MCF 10A (cell line): ENCODE data around the gene ALDH3B1. TPM values are rescaled to one million over a fixed set of nuclear protein-coding genes. Genes with fewer than 3 reads are reported as not detected.

Source experiments
- BruUV-seq: library from RNA; stranded (reverse); fragments of 400-500 nt; replicated peaks from 2 replicates; lab custom pipeline; 2021; lab: Mats Ljungman, UMichigan
- CTCF ChIA-PET: fragments of 300-600 bp; sonication (Branson Sonifier 250); formaldehyde crosslinking; extraction: SDS; loops from one replicate; lab custom pipeline; 2021; ENCODE audit warnings: antibody characterized with exemption, inconsistent platforms; lab: Yijun Ruan, JAX
- POLR2A ChIA-PET: fragments of 300-600, 350-650 bp; sonication (Branson Sonifier 250); formaldehyde crosslinking; extraction: SDS; loops from one replicate; lab custom pipeline; 2020; ENCODE audit warnings: antibody characterized with exemption, inconsistent platforms; lab: Yijun Ruan, JAX
- DNase-seq: peaks from one replicate; pipeline ENCODE4 v3.0.0-alpha.2; 2018; ENCODE audit not compliant: unreplicated experiment
- H3K27ac Mint-ChIP-seq: one replicate; pipeline ENCODE4 v1.8.0; 2022; ENCODE audit warnings: mild to moderate bottlenecking, low read depth, mixed read lengths; ENCODE audit not compliant: unreplicated experiment
- H3K27me3 Mint-ChIP-seq: one replicate; pipeline ENCODE4 v1.8.0; 2022; ENCODE audit warnings: mixed read lengths; ENCODE audit not compliant: insufficient read depth, unreplicated experiment
- H3K36me3 Mint-ChIP-seq: one replicate; pipeline ENCODE4 v1.8.0; 2022; ENCODE audit warnings: mild to moderate bottlenecking, moderate library complexity, mixed read lengths; ENCODE audit not compliant: insufficient read depth, unreplicated experiment
- H3K4me1 Mint-ChIP-seq: one replicate; pipeline ENCODE4 v1.8.0; 2022; ENCODE audit warnings: mixed read lengths; ENCODE audit not compliant: insufficient read depth, unreplicated experiment
- H3K4me3 Mint-ChIP-seq: one replicate; pipeline ENCODE4 v1.8.0; 2022; ENCODE audit warnings: mild to moderate bottlenecking, moderate library complexity, mixed read lengths; ENCODE audit not compliant: unreplicated experiment
- H3K9me3 Mint-ChIP-seq: one replicate; pipeline ENCODE4 v1.8.0; 2022; ENCODE audit warnings: mixed read lengths; ENCODE audit not compliant: unreplicated experiment
- CTCF ChIP-seq: fragments of 200-600 bp; IDR thresholded peaks from one replicate; pipeline ENCODE4 v1.8.0; 2022; ENCODE audit warnings: antibody characterized with exemption, mild to moderate bottlenecking; ENCODE audit not compliant: unreplicated experiment
- intact Hi-C: fragments of 100-400 bp; cut with micrococcal nuclease; formaldehyde crosslinking; loops from 2 replicates; pipeline ENCODE4 v1.14.1; 2022
- total RNA-seq: library from RNA; stranded (reverse); gene quantifications from 2 replicates; pipeline ENCODE4 v1.2.3, GENCODE V29; 2022

Gene ALDH3B1
- total RNA-seq, 1 experiment from 2014 or later, result 37.2 TPM

DNA sequence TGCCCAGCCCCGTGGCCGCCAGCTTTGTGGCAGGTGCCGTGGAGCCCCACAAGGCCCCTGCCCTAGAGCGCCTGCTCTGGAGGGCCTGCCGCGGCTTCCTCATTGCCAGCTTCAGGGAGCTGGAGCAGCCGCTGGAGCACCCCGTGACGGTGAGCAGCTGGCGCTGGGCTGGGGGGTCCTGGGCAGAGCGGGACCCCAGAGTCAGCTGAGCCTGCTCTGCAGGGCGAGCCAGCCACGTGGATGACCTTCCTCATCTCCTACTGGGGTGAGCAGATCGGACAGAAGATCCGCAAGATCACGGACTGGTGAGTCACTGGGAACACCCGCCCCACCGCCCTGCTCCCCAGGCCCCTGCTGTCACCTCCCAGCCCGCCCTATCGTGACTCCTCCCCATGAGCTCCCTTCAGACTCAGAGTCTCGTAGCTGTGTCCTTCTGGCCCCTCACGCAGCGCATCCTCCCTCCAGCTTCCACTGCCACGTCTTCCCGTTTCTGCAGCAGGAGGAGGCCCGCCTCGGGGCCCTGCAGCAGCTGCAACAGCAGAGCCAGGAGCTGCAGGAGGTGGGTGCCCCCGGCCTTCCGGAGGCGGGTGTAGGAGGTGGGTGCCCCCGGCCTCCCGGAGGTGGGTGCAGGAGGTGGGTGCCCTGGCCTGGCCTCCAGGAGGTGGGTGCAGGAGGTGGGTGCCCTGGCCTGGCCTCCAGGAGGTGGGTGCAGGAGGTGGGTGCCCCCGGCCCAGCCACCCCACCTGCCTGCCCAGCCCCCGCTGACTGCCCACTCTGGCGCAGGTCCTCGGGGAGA is 33.4 kb downstream of the ALDH3B1 start:
- intact Hi-C loops, result no loop called here
- Mint-ChIP-seq H3K4me3 (no peak overlapping the region), H3K27ac (no peak overlapping the region), H3K36me3 (no peaks in the 10 kb centered on the region), H3K27me3 (no peaks in the 10 kb centered on the region), H3K4me1 (no peaks in the 10 kb centered on the region), H3K9me3 (no peaks in the 10 kb centered on the region)
- POLR2A ChIA-PET, result interaction anchor here (0.6 kb wide), 1 partner anchor 912 kb away, joined by 3 read pairs; no protein-coding TSS in a partner anchor
- no peak for TF ChIP-seq CTCF
- no peak for DNase-seq
- CTCF ChIA-PET, result no interaction called here
- no TSS peak for BruUV-seq

DNA sequence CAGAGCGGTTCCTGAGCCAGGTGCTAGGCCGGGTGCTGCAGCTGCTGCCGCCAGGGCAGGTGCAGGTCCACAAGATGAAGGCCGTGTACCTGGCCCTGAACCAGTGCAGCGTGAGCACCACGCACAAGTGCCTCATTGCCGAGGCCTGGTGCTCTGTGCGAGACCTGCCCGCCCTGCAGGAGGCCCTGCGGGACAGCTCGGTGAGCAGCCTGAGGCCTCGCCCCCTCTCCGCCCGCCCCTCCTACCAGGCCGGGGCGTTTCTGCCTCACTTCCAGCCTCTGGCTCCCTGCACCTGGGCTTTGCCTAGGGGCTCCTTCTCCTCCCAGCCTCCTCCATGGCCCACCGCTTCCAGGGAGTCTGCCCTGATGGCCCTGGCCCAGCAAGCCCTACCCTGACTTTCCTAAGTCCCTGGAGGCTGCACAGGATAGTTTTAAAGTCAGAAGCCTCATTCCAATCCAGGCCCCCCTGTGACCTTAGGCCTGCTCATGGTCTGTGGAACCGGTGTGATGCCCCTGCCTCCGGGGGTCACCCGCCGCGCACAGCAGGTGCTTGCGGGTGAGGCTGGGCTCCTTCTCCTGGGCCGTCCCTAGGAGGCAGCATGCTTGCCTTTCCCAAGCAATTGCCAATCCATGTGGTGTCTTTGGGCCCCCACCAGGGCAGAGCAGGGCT is 34.2 kb downstream of the ALDH3B1 start:
- Mint-ChIP-seq H3K27ac (no peak overlapping the region), H3K4me3 (no peak overlapping the region), H3K36me3 (no peaks in the 10 kb centered on the region), H3K9me3 (no peaks in the 10 kb centered on the region), H3K27me3 (no peaks in the 10 kb centered on the region), H3K4me1 (no peaks in the 10 kb centered on the region)
- TF ChIP-seq CTCF, result no peak
- ChIA-PET POLR2A (no interaction called here), CTCF (no interaction called here)
- no peak for DNase-seq
- intact Hi-C loops, result no loop called here
- BruUV-seq, result no TSS peak

- ChIA-PET POLR2A (no interaction called here), CTCF (interaction anchor here (0.6 to 0.8 kb wide), 3 partner anchors 35 to 394 kb away, joined by 3 to 6 read pairs (median 3); partner anchors contain the start of gene ALDH3B1)
- Mint-ChIP-seq H3K4me1 (no peaks in the 10 kb centered on the region), H3K27ac (no peak overlapping the region), H3K36me3 (no peaks in the 10 kb centered on the region), H3K9me3 (no peaks in the 10 kb centered on the region), H3K4me3 (no peak overlapping the region), H3K27me3 (no peaks in the 10 kb centered on the region)
- intact Hi-C loops, result no loop called here
- no TSS peak for BruUV-seq
- TF ChIP-seq CTCF, result no peak
- DNase-seq, result no peak
Observed at GRCh38 chr11:68044898-68045351, 34.8 kb downstream of the ALDH3B1 start.
